ENCODE measurements around the gene ABTB2. TPM values are rescaled to one million over a fixed set of nuclear protein-coding genes. Genes with fewer than 3 reads are reported as not detected.

The ABTB2 gene
- total RNA-seq, 2 donors from 2014 or later, result 27.0 to 27.4 TPM

DNA sequence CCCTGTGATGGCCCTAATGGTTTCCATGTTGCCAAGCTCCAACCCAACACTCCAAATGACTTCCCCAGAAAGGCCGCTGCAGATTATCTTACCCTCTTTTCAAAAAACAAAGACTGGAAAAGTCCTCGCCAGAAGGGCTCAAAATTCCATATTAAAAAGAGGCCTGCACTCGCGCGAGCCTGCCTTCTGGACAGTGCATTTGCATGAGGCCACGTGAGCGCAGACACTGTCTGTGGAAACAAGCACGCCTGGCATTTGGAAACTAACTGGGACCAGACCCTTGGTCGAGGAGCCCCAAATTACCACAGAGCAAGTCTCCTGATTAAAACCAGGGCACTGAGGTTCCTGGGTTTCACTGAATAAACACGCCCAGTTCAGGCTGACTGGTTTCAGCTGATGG is 42.9 kb downstream of the ABTB2 start:
- H3K9me3 ChIP-seq, result no peaks in the 10 kb centered on the region
- no peaks in the 10 kb centered on the region for H3K36me3 ChIP-seq
- no peak for DNase-seq (ENCODE audit: low spot score)
- H3K27me3 ChIP-seq, result no peaks in the 10 kb centered on the region
- TF ChIP-seq, protein P1, sequence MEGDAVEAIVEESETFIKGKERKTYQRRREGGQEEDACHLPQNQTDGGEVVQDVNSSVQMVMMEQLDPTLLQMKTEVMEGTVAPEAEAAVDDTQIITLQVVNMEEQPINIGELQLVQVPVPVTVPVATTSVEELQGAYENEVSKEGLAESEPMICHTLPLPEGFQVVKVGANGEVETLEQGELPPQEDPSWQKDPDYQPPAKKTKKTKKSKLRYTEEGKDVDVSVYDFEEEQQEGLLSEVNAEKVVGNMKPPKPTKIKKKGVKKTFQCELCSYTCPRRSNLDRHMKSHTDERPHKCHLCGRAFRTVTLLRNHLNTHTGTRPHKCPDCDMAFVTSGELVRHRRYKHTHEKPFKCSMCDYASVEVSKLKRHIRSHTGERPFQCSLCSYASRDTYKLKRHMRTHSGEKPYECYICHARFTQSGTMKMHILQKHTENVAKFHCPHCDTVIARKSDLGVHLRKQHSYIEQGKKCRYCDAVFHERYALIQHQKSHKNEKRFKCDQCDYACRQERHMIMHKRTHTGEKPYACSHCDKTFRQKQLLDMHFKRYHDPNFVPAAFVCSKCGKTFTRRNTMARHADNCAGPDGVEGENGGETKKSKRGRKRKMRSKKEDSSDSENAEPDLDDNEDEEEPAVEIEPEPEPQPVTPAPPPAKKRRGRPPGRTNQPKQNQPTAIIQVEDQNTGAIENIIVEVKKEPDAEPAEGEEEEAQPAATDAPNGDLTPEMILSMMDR (IDR thresholded peaks at IDR 0.05), result no peak
- peak overlapping the region in 1 of 2 donors; percentile 37 for H3K27ac ChIP-seq
- H3K4me3 ChIP-seq, result no peak overlapping the region
- peaks cover 0 to 73% of the 10 kb centered on the region in 2 donors for H3K4me1 ChIP-seq

DNA sequence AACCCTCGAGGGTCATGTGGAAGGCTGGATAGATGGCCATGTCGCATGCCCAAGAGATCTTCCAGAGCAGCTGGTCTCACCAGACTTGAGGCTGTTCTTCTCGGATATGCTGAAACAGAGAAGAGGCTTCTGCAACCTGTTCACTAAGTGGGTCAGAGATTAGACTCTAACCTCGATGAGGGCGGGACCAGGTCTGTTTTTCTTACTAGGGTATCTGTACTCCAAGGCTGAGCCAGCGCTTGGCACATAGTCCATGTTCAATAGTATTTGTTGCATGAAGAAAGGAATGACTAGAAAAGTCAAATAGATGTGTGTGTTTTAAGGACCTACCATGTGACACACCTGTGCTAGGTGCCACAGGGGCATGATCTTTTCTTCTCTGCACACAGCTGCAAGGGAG is 43.6 kb downstream of the ABTB2 start:
- H3K9me3 ChIP-seq, result no peaks in the 10 kb centered on the region
- TF ChIP-seq, protein P1 (IDR thresholded peaks at IDR 0.05), result no peak
- no peak for DNase-seq (ENCODE audit: low spot score)
- H3K4me3 ChIP-seq, result no peak overlapping the region
- H3K36me3 ChIP-seq, result no peaks in the 10 kb centered on the region
- peaks cover 0 to 68% of the 10 kb centered on the region in 2 donors for H3K4me1 ChIP-seq
- no peak overlapping the region for H3K27ac ChIP-seq
- no peaks in the 10 kb centered on the region for H3K27me3 ChIP-seq

DNA sequence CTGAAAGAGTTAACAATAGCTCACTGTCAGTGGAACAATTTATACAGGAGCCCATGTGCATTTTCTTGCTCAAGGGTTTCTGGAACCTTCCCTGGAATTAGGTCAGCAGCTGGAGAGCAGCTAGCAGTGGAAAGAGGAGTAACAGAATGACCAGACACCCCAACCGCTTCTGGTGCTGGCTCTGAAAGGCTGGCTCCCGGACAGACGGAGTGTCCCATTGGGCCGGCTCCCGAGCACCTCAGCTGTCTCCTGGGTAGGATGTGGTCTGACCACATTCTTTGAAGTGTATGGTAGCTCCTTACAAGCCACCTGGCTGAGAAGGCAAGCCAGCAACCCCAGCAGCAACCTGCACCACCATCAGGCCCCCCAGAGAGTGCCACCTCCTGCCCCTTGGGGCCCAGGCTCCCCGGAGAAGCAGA is 44.7 kb downstream of the ABTB2 start:
- Histone ChIP-seq H3K4me3 (no peak overlapping the region), H3K4me1 (peaks cover 0 to 58% of the 10 kb centered on the region in 2 donors), H3K36me3 (no peaks in the 10 kb centered on the region), H3K27me3 (no peaks in the 10 kb centered on the region), H3K9me3 (no peaks in the 10 kb centered on the region), H3K27ac (peak overlapping the region; percentile 6 to 52)
- TF ChIP-seq, protein P1 (IDR thresholded peaks at IDR 0.05), result no peak
- DNase-seq (ENCODE audit: low spot score), result no peak

DNA sequence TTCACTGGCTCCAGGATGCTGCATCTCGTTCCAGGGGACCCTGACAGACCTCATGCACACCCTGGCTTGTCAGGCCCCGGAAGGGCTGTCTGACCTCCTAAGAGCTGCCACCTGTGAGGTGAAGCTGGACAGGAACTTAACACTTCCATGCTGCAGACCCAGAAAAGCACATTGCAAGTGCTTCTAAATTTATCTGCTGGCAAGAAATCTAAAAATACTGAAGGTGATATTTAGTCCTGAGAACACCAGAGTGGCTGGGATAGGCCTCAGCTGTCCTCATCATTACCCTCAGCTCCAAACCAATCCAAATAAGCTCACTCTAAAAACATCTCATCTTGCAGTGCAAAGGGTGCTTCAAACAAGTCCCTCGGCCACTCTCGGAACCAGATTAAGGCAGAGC is 46.7 kb downstream of the ABTB2 start:
- peaks cover 0 to 48% of the 10 kb centered on the region in 2 donors for H3K4me1 ChIP-seq

DNA sequence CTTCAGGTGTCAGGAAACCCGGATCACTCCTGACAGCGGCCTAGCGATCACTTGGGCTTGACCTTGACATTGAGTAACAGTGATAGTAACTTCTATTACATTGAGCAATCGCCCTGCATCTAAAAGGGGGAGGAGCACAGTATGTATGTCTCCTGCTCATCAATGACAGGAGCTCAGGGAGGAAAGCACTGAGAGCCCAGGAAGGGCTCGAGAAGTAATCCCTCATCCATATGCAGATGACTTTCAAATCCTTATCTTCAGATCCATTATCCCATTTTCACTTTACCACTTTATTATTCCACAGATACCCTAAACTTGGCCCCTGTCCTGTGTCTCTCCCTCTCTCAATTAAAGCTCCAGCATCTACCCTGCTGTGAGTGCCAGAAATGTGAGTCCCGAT is 47.8 kb downstream of the ABTB2 start:
- Histone ChIP-seq H3K4me3 (no peak overlapping the region), H3K27ac (peak overlapping the region; percentile 67 to 91), H3K4me1 (peaks cover 0 to 37% of the 10 kb centered on the region in 2 donors), H3K9me3 (no peaks in the 10 kb centered on the region), H3K36me3 (no peaks in the 10 kb centered on the region), H3K27me3 (no peaks in the 10 kb centered on the region)
- no peak for DNase-seq (ENCODE audit: low spot score)
- TF ChIP-seq, protein P1 (IDR thresholded peaks at IDR 0.05), result no peak

More for the DNA sequence above, 46.7 kb downstream of the ABTB2 start:
- H3K4me3 ChIP-seq, result no peak overlapping the region
- H3K36me3 ChIP-seq, result no peaks in the 10 kb centered on the region
- no peaks in the 10 kb centered on the region for H3K27me3 ChIP-seq
- TF ChIP-seq, protein P1 (IDR thresholded peaks at IDR 0.05), result no peak
- H3K27ac ChIP-seq, result peak overlapping the region; percentile 72 to 91
- DNase-seq (ENCODE audit: low spot score), result no peak
- H3K9me3 ChIP-seq, result no peaks in the 10 kb centered on the region

DNA sequence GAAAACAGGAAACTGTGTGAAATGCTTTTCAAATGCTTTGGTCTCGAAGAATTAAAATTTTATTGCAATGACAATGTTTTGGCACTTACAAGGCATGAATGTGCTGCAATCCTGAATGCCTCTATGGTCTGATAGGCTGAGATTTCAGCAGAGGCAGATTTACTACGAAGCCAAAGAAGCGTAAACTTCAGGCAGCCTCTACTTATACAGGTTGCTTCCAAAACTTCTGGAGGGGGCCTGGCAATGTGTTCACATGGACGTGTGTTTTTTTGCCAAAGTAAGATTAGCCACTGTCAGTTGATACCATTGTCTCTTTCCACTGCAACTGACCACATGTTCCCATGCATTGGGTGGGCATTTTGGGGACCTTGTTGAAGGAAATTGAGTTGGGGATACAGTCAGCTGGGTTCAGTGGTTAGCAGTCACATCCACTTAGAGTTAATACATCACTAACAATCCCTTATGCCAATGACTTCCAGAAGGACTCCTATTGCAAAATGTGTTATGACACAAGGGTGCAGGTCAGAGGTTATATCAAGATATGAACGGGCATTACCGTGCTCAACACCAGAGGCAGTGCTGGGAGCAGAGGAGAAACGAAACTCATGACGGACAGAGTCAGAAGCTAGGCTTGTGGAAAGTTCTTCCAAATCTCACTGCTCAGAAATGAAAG is 48.8 kb downstream of the ABTB2 start:
- H3K27me3 ChIP-seq, result no peaks in the 10 kb centered on the region
- no peak overlapping the region for H3K4me3 ChIP-seq
- H3K4me1 ChIP-seq, result peaks cover 0 to 33% of the 10 kb centered on the region in 2 donors
- no peak for DNase-seq (ENCODE audit: low spot score)
- no peaks in the 10 kb centered on the region for H3K36me3 ChIP-seq
- H3K27ac ChIP-seq, result peak overlapping the region in 1 of 2 donors; percentile 91
- no peaks in the 10 kb centered on the region for H3K9me3 ChIP-seq
- TF ChIP-seq, protein P1 (IDR thresholded peaks at IDR 0.05), result no peak

Measured in right atrium auricular region (tissue), 2 donors.